ENCODE measurements around the gene AHSP.

Gene AHSP

DNA sequence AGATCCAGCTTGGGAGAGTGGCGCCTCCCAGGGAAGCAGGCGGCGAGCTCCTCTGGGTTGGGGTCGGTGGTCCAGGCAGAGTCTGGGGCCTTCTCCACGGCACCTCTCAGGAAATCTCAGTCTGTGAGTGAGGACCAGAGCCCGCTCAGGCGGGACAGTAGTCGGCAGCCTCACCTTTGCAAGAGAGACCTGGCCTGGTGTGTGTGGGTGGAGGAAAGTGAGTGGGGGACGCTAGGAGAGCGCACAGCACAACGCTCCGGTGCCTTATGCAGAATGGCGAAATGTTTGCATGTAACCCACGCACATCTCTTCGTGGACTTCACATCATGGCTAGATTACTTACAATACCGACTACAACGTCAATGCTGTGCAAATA lies 2.2 kb downstream of the AHSP start:
- H3K4me3 ChIP-seq (ENCODE audit: low read depth, low read length): no peak overlapping the region
- TF ChIP-seq, protein P1, sequence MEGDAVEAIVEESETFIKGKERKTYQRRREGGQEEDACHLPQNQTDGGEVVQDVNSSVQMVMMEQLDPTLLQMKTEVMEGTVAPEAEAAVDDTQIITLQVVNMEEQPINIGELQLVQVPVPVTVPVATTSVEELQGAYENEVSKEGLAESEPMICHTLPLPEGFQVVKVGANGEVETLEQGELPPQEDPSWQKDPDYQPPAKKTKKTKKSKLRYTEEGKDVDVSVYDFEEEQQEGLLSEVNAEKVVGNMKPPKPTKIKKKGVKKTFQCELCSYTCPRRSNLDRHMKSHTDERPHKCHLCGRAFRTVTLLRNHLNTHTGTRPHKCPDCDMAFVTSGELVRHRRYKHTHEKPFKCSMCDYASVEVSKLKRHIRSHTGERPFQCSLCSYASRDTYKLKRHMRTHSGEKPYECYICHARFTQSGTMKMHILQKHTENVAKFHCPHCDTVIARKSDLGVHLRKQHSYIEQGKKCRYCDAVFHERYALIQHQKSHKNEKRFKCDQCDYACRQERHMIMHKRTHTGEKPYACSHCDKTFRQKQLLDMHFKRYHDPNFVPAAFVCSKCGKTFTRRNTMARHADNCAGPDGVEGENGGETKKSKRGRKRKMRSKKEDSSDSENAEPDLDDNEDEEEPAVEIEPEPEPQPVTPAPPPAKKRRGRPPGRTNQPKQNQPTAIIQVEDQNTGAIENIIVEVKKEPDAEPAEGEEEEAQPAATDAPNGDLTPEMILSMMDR (IDR thresholded peaks at IDR 0.05; ENCODE audit: low read depth, low read length): no peak
- no peak for DNase-seq

DNA sequence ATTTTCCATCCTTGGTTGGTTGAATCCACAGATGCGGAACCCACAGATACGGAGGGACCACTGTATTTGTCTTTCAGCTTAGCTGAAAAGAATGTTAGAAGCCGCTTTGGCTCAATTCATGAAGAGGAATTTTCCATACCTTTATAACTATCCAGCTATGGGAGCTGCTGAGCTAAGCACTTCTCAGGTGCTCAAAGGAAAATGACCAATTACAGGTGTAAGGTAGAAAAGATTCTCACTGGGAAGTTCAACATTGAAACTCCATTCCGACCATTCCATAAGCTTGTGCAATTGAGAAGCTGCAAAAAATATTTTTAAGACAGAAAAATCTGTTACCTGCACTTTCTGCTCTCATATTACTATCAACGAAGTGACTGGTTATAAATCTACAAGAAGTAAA lies 2.7 kb downstream of the AHSP start:
- Histone ChIP-seq H3K27ac (no peak overlapping the region), H3K27me3 (ENCODE audit: insufficient read depth, low read depth, severe bottlenecking) (peaks cover 86% of the 10 kb centered on the region), H3K9me3 (ENCODE audit: severe bottlenecking) (no peaks in the 10 kb centered on the region), H3K36me3 (no peaks in the 10 kb centered on the region), H3K4me3 (ENCODE audit: low read depth, low read length) (no peak overlapping the region)
- TF ChIP-seq, protein P1 (IDR thresholded peaks at IDR 0.05; ENCODE audit: low read depth, low read length): no peak
- no peak for DNase-seq

More for the DNA sequence above, 2.2 kb downstream of the AHSP start:
- Histone ChIP-seq H3K36me3 (no peaks in the 10 kb centered on the region), H3K27me3 (ENCODE audit: insufficient read depth, low read depth, severe bottlenecking) (peaks cover 89% of the 10 kb centered on the region), H3K27ac (no peak overlapping the region), H3K9me3 (ENCODE audit: severe bottlenecking) (no peaks in the 10 kb centered on the region)

DNA sequence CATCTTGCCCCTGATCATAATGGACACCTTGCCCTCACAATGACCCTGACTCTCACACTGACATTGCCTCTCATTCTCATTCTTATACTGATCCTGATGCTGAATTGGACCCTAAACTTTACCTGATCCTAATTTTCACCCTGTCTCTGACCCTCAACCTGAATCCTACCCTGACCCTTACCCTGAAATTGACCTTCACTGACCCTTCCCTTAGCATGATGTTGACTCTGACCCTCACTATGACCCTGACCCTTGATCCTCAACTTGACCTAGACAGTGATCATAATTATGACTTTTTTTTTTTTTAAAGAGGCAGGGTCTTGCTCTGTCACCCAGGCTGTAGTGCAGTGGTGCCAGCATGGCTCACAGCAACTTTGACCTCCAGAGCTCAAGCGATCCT lies 3.4 kb downstream of the AHSP start:
- DNase-seq: no peak
- no peak overlapping the region for H3K4me3 ChIP-seq (ENCODE audit: low read depth, low read length)
- H3K9me3 ChIP-seq (ENCODE audit: severe bottlenecking): no peaks in the 10 kb centered on the region
- H3K27me3 ChIP-seq (ENCODE audit: insufficient read depth, low read depth, severe bottlenecking): peaks cover 85% of the 10 kb centered on the region
- no peak overlapping the region for H3K27ac ChIP-seq
- no peaks in the 10 kb centered on the region for H3K36me3 ChIP-seq
- TF ChIP-seq, protein P1 (IDR thresholded peaks at IDR 0.05; ENCODE audit: low read depth, low read length): no peak

DNA sequence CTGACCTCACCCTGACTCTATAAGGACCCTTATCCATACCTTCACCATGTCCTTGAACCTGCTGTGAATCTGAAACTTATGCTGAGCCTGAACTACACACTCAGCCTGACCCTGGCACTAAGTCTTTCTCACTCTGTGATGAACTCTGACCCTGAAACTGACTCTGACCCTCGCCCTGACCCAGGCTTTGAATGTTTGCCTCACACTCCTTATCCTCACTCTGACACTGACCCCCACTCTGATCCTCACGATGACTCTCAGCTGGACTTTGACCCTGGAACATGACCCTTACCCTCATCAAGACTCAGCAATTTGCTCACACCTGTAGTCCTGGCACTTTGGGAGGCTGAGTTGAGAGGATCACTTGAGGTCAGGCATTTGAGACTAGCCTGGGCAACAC lies 4.4 kb downstream of the AHSP start:
- Histone ChIP-seq H3K27me3 (ENCODE audit: insufficient read depth, low read depth, severe bottlenecking) (peaks cover 86% of the 10 kb centered on the region), H3K4me3 (ENCODE audit: low read depth, low read length) (no peak overlapping the region), H3K36me3 (no peaks in the 10 kb centered on the region), H3K9me3 (ENCODE audit: severe bottlenecking) (no peaks in the 10 kb centered on the region), H3K27ac (no peak overlapping the region)
- TF ChIP-seq, protein P1 (IDR thresholded peaks at IDR 0.05; ENCODE audit: low read depth, low read length): no peak
- no peak for DNase-seq

DNA sequence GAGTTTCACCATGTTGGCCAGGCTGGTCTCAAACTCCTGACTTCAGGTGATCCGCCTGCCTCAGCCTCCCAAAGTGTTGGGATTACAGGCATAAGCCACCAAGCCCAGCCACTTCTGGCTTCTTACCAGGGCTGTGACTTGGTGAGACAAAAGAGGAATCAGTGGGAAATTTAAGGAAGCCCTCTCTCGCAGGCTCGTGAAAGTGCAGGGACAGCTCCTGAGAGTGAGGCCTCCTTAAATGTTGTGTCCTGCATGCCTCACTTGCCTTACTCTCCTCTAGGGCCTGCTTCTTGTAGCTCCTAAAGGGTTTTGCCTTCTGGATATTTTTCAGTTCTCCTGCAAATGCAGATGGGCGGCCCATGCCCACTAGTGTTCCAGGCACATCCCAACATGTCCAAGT lies 5.2 kb downstream of the AHSP start:
- Histone ChIP-seq H3K9me3 (ENCODE audit: severe bottlenecking) (peaks cover 5% of the 10 kb centered on the region), H3K27ac (no peak overlapping the region), H3K4me3 (ENCODE audit: low read depth, low read length) (no peak overlapping the region), H3K27me3 (ENCODE audit: insufficient read depth, low read depth, severe bottlenecking) (peaks cover 88% of the 10 kb centered on the region), H3K36me3 (no peaks in the 10 kb centered on the region)
- no peak for DNase-seq
- TF ChIP-seq, protein P1 (IDR thresholded peaks at IDR 0.05; ENCODE audit: low read depth, low read length): no peak

DNA sequence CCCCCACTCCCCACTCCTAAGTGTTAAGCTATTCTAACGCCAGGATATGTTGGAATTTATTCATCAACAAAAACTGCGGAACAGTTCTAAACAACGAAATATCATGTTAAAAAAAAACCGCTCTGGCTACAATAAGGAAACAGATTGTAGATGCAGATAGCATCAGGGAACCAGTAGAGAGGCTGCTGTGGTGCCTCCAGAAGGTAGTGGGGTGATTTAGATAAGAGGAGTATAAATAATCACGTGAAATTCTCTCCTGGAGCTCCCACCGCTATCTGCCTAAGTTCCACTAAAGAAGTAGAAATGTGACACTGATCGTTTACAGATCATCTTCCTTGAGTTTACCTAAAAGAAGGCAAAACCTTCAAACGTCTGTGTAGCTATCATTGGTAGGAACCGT lies 8.0 kb downstream of the AHSP start:
- H3K36me3 ChIP-seq: no peaks in the 10 kb centered on the region
- H3K9me3 ChIP-seq (ENCODE audit: severe bottlenecking): peaks cover 15% of the 10 kb centered on the region
- TF ChIP-seq, protein P1 (IDR thresholded peaks at IDR 0.05; ENCODE audit: low read depth, low read length): no peak
- H3K4me3 ChIP-seq (ENCODE audit: low read depth, low read length): no peak overlapping the region
- H3K27ac ChIP-seq: no peak overlapping the region
- DNase-seq: no peak
- peaks cover 85% of the 10 kb centered on the region for H3K27me3 ChIP-seq (ENCODE audit: insufficient read depth, low read depth, severe bottlenecking)

All from WERI-Rb-1 (cell line).